ENCODE results near the gene SNX6. TPM values are rescaled to one million over a fixed set of nuclear protein-coding genes. Genes with fewer than 3 reads are reported as not detected.
"Not testable (repeated sequence)": the region's sequence is repeated elsewhere in the genome, so short reads cannot be mapped to it uniquely, and the experiment has no call there.

The SNX6 gene
- total RNA-seq, 2 experiments from 2014 or later, result 61.1 to 62.8 TPM

GRCh38 chr14:34539407-34540180, 90.4 kb downstream of the SNX6 start, which contains the start of gene EAPP:
Gene EAPP (minus strand): TSS chr14:34539701. CDS start chr14:34539628, 73 bp downstream.
- H3K27ac Mint-ChIP-seq, result peak within 1 kb of the TSS; percentile 99
- POLR2A ChIA-PET, result no interaction called here
- peaks cover 2% of the 10 kb centered on the region for H3K36me3 Mint-ChIP-seq (ENCODE audit: low read depth)
- no peaks in the 10 kb centered on the region for H3K9me3 Mint-ChIP-seq
- ATAC-seq (peak; percentile 100), DNase-seq (peak; percentile 98)
- peak within 1 kb of the TSS; percentile 93 for H3K4me3 Mint-ChIP-seq
- H3K4me1 Mint-ChIP-seq (ENCODE audit: low read depth), result peaks cover 28% of the 10 kb centered on the region
- intact Hi-C loops (cut with micrococcal nuclease), result no loop called here
- CTCF ChIA-PET, result interaction anchor here (1.0 kb wide), 1 partner anchor 208 kb away, joined by 3 read pairs; no protein-coding TSS in a partner anchor
- TF ChIP-seq CTCF (IDR thresholded peaks at IDR 0.05), result no peak
- H3K27me3 Mint-ChIP-seq, result no peaks in the 10 kb centered on the region

DNA sequence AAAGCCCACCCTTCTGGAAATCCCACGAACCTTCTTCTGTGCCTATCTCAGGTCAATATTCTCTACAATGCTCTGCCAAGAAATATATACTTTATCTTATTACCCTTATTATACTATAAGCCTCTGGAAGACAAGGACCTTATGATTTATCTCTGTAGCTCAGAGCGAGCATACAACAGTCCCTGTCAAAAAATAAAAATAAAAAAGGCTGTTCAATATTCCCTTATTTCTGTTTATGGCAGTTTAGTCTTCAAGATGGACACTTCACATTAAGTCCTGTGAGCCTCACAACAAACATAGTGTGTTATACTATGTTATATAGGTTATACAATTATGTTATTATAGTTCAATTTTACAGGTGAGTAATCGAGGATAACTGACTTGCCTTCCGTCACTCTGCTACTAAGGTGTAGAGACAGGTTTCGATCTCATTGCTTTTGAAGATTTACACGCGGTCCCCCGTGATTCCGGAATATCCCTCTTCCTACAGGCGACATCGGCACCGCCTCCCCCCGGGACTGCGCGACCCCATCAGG, 91.0 kb downstream of the SNX6 start:
- intact Hi-C loops (cut with micrococcal nuclease), result no loop called here
- Mint-ChIP-seq H3K27ac (peak overlapping the region; percentile 99), H3K9me3 (no peaks in the 10 kb centered on the region), H3K4me1 (ENCODE audit: low read depth) (peaks cover 33% of the 10 kb centered on the region), H3K36me3 (ENCODE audit: low read depth) (peaks cover 6% of the 10 kb centered on the region), H3K4me3 (peak overlapping the region; percentile 93), H3K27me3 (no peaks in the 10 kb centered on the region)
- TF ChIP-seq CTCF (IDR thresholded peaks at IDR 0.05), result no peak
- POLR2A ChIA-PET, result no interaction called here
- CTCF ChIA-PET, result no interaction called here
- DNase-seq (no peak), ATAC-seq (peak; percentile 11)

DNA sequence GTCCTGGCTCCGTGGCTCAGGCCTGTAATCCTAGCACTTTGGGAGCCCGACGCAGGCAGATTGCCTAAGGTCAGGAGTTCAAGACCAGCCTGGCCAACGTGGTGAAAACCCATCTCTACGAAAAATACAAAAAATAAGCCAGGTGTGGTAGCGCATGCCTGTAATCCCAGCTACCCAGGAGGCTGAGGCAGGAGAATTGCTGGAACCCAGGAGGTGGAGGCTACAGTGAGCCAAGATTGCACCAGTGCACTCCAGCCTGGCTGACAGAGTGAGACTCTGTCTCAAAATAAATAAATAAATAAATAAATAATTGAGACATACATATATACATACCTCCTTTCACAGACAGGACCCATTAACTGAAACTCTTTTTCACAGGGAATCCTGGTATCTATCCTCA, 91.9 kb downstream of the SNX6 start:
- H3K36me3 Mint-ChIP-seq (ENCODE audit: low read depth), result peaks cover 13% of the 10 kb centered on the region
- POLR2A ChIA-PET, result interaction anchor here (1.1 kb wide), 1 partner anchor 73 kb away, joined by 3 read pairs; no protein-coding TSS in a partner anchor
- H3K4me1 Mint-ChIP-seq (ENCODE audit: low read depth), result peaks cover 38% of the 10 kb centered on the region
- ATAC-seq; H3K9me3 Mint-ChIP-seq; H3K27me3 Mint-ChIP-seq; DNase-seq; intact Hi-C loops (cut with micrococcal nuclease); CTCF ChIA-PET: not testable (repeated sequence)
- peak overlapping the region; percentile 93 for H3K4me3 Mint-ChIP-seq
- peak overlapping the region; percentile 99 for H3K27ac Mint-ChIP-seq

GRCh38 chr14:34537677-34538009, 92.3 kb downstream of the SNX6 start:
- TF ChIP-seq CTCF (IDR thresholded peaks at IDR 0.05), result no peak
- ChIA-PET POLR2A (interaction anchor here (1.1 to 1.2 kb wide), 2 partner anchors 10 to 72 kb away, joined by 3 to 5 read pairs; no protein-coding TSS in a partner anchor), CTCF (no interaction called here)
- no peak for ATAC-seq
- Mint-ChIP-seq H3K4me3 (peak overlapping the region; percentile 3), H3K4me1 (ENCODE audit: low read depth) (peaks cover 38% of the 10 kb centered on the region), H3K9me3 (no peaks in the 10 kb centered on the region), H3K36me3 (ENCODE audit: low read depth) (peaks cover 13% of the 10 kb centered on the region), H3K27ac (no peak overlapping the region), H3K27me3 (no peaks in the 10 kb centered on the region)
- intact Hi-C loops (cut with micrococcal nuclease), result no loop called here
- DNase-seq, result no peak

DNA sequence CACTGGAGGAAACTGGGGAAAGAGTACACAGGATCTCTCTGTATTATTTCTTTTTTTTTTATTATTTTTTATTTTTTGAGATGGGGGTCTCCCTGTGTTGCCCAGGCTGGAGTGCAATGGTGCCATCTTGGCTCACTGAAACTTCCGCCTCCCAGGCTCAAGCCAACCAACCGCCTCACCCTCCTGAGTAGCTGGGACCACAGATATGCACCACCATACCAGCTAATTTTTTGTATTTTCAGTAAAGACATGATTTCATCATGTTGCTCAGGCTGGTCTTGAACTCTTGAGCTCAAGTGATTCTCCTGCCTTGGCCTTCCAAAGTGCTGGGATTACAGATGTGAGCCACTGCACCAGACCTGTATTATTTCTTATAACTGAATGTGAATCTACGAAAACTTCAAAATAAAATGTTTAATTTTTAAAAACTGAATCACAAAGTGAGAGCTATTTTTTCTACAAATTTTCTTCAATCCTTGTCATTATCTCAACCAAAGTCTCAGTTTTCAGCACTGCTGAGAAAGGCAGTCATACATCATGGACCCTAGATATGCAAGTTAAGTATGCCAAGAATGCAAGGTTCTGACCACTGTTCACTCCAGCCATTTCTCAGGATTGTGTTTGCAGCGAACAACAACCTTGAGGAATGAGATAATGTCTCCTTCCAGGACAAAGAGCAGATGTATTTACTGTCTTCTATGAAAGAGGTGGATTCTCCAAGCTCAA, 92.8 kb downstream of the SNX6 start:
- H3K27ac Mint-ChIP-seq, result no peak overlapping the region
- no peak overlapping the region for H3K4me3 Mint-ChIP-seq
- intact Hi-C loops (cut with micrococcal nuclease), result no loop called here
- no peak for TF ChIP-seq CTCF (IDR thresholded peaks at IDR 0.05)
- peaks cover 16% of the 10 kb centered on the region for H3K36me3 Mint-ChIP-seq (ENCODE audit: low read depth)
- H3K4me1 Mint-ChIP-seq (ENCODE audit: low read depth), result peaks cover 38% of the 10 kb centered on the region
- no peaks in the 10 kb centered on the region for H3K27me3 Mint-ChIP-seq
- ChIA-PET POLR2A (interaction anchor here (0.6 to 1.2 kb wide), 3 partner anchors 9 to 75 kb away, joined by 3 to 5 read pairs (median 5); partner anchors contain the start of gene SPTSSA), CTCF (interaction anchor here (0.7 to 2.1 kb wide), 2 partner anchors 39 to 101 kb away, joined by 3 to 4 read pairs; no protein-coding TSS in a partner anchor)
- DNase-seq (no peak), ATAC-seq (no peak)
- no peaks in the 10 kb centered on the region for H3K9me3 Mint-ChIP-seq

Measured in activated CD8-positive, alpha-beta T cell treated with anti-CD3 and anti-CD28 coated beads for 36 hours (primary cell).